Neuron (in vitro differentiated cells): ENCODE measurements around the gene FOXJ1.
"Not testable (repeated sequence)": the region's sequence is repeated elsewhere in the genome, so short reads cannot be mapped to it uniquely, and the experiment has no call there.

Experiments used
- H2AFZ ChIP-seq: one replicate; pipeline ENCODE4 v1.6.1; 2013; ENCODE audit warnings: low read depth, mild to moderate bottlenecking, inconsistent platforms, low read length, moderate library complexity
- H3K27me3 ChIP-seq: one replicate; pipeline ENCODE4 v1.6.1; 2013; ENCODE audit warnings: low read length; ENCODE audit not compliant: insufficient read depth
- H3K36me3 ChIP-seq: one replicate; pipeline ENCODE4 v1.6.1; 2013; ENCODE audit warnings: low read length; ENCODE audit not compliant: insufficient read depth
- H3K4me1 ChIP-seq: one replicate; pipeline ENCODE4 v1.6.1; 2013; ENCODE audit warnings: low read length; ENCODE audit not compliant: insufficient read depth
- H3K4me3 ChIP-seq: 2 replicates; pipeline ENCODE4 v1.5.1; 2013; ENCODE audit warnings: mild to moderate bottlenecking, low read length, moderate library complexity
- H3K9me3 ChIP-seq: one replicate; pipeline ENCODE4 v1.6.1; 2013; ENCODE audit warnings: low read length

Gene FOXJ1, protein sequence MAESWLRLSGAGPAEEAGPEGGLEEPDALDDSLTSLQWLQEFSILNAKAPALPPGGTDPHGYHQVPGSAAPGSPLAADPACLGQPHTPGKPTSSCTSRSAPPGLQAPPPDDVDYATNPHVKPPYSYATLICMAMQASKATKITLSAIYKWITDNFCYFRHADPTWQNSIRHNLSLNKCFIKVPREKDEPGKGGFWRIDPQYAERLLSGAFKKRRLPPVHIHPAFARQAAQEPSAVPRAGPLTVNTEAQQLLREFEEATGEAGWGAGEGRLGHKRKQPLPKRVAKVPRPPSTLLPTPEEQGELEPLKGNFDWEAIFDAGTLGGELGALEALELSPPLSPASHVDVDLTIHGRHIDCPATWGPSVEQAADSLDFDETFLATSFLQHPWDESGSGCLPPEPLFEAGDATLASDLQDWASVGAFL

DNA sequence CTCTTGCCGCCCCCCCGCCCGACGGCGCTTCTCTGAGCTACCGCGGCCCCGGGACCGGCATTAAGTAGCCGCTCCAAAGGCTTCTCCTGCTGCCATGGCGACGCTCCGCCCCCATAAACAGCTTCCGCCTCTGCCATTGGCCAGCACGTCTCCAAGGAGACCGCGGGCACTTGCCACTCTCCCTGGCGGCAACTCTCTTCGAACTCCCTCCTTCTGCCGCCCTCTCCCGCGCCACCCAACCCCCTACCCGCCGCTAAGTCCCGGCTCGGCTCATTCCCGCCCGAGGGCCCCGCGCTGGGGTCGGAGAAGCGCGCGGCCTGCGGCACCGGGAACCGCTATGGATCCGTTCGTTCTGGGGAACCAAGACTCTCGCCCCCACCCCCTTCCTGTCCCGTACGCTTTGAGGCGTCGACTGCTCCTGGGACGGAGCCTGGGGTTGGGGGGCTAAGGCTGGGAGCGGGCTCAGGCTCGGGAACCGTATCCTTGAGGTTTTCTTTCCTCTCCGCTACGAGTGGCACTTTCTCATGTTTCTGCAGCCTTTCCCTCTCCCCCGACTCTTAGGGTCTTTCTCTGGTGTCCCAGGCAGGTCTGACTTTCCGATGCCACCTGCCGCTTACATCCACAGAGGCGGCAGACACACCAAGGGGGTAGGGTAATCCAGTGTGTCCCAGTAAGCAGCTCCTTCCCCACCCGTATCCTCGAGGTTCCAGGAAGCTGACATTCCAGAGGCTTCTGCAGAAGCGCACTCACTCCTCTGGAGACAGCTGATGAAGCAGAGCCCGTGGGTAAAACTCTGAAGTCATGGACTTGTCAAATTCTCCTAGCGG is at the start of gene FOXJ1:
TSS of gene FOXJ1 (minus strand) at position 34 of the 827 bp plus-strand sequence. CDS start 850 bp downstream, outside the sequence.
- no peaks in the 10 kb centered on the region for H3K27me3 ChIP-seq
- peaks cover 9% of the 10 kb centered on the region for H3K36me3 ChIP-seq
- H3K4me3 ChIP-seq: peak within 1 kb of the TSS; percentile 48
- H3K4me1 ChIP-seq: peaks cover 65% of the 10 kb centered on the region
- no peak within 1 kb of the TSS for H2AFZ ChIP-seq
- H3K9me3 ChIP-seq: no peaks in the 10 kb centered on the region

DNA sequence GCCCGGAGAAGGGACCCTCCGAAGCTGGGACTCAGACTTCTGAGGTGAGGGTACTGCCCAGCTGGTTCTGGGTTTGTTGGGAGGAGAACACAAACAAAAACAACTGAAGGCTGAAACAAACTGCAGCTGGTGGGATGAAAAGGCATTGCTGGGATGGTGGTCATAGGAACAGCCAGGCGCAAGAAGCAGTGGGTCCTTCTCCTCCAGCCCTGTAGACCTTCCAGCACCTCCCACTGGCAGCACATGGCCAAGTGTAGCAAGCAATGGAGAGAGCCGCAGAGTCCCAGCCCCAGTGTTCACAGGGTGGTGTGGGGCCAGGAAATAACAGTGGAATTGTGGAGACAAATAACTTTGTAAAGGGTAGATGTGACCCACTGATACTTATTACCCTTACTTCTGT is 48.7 kb upstream of the FOXJ1 start:
- H3K36me3 ChIP-seq: no peaks in the 10 kb centered on the region
- H2AFZ ChIP-seq: no peak overlapping the region
- H3K4me3 ChIP-seq: no peak overlapping the region
- H3K4me1 ChIP-seq: peaks cover 28% of the 10 kb centered on the region
- no peaks in the 10 kb centered on the region for H3K27me3 ChIP-seq
- H3K9me3 ChIP-seq: no peaks in the 10 kb centered on the region

DNA sequence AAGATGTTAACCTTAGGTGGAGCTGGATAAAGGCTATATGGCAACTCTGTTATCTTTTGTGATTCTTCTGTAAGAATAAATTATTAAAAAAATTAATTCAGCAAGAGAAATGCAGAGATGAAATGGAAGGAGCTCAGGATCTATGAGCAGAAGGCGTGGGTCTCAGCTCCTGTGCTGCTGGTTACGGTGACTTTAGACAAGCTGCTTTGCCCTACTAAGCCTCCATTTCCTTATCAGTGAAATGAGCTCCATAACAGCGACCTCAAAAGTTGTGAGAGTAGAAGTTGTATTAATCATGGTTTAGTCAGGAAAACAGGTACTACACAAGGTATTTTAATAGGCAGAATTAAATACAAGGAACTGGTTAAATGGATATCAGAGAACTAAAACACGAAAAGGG is 48.2 kb upstream of the FOXJ1 start:
- Histone ChIP-seq H2AFZ (no peak overlapping the region), H3K27me3 (no peaks in the 10 kb centered on the region), H3K9me3 (no peaks in the 10 kb centered on the region), H3K4me1 (peaks cover 28% of the 10 kb centered on the region), H3K36me3 (no peaks in the 10 kb centered on the region), H3K4me3 (no peak overlapping the region)

DNA sequence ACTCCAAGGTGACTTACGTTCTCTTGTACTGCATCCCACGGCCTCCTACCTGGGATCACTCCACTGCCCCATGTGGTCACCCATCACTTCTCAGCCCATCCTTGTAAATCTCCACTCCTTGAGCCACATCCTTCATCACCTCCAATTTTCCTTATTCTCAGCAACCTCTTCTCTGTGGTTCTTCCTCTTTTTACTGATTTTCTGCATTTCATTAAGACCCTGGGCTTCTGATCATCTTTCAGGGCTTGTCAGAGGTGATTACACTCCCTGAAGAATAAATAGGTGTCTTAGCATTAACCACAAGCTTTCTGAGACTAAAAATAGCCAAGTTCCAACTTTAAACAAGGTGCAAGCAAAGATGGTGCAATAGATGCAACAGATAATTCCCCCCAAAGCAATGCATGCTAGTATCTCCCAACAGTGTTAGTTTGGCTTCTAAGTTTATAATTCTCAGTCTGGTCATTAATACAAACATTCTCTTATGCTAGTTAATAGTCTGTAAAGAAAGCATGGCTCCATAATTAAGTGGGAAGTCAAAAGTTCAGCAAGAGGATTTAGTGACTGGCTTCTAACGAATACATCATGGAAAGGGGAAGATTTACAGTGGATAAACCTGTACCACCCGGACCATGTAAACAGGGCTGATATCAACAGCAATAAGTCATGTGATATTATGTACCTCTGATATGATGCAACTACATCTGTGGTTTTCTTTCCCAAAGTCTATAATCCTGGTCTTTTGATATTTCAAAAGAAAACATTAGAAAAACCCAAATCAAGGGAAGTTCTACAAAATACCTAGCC is 47.4 kb upstream of the FOXJ1 start:
- H3K9me3 ChIP-seq: no peaks in the 10 kb centered on the region
- no peaks in the 10 kb centered on the region for H3K36me3 ChIP-seq
- H3K27me3 ChIP-seq: no peaks in the 10 kb centered on the region
- H2AFZ ChIP-seq: no peak overlapping the region
- peaks cover 19% of the 10 kb centered on the region for H3K4me1 ChIP-seq
- no peak overlapping the region for H3K4me3 ChIP-seq

DNA sequence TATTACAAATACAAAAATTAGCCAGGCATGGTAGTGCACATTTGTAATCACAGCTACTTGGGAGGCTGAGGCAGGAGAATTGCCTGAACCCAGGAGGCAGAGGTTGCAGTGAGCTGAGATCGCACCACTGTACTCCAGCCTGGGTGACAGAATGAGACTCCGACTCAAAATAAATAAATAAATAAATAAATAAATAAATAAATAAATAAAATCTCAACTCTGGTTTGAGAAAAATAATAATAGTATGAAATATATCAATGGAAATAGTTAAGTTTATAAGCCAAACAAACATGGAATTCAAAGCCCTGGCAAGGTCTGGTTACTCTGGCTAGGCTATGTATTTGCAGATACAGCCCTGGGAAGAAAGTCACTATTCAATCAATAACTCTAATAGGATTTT is 45.7 kb upstream of the FOXJ1 start:
- not testable (repeated sequence) for H3K4me3 ChIP-seq, H3K27me3 ChIP-seq, H3K4me1 ChIP-seq, H3K36me3 ChIP-seq, H3K9me3 ChIP-seq, H2AFZ ChIP-seq

DNA sequence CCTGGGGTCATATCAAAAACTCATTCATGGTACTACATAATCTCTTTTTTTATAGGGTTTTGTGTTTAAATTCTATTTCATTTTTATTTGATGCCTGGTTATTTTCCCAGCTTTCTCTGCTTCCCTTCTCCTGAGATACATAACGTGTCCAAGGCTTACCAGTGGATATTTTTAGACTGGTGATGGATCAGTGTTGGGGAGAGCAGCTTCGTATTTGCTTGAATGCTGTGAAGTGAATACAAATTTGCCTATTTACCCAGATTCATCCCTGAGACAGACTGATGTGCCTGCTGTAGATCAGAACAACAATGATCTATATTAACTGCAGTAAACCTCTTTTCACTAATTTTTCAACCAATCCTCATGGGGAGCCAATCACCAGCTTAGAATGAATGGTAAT is 43.2 kb upstream of the FOXJ1 start:
- peaks cover 3% of the 10 kb centered on the region for H3K4me1 ChIP-seq
- no peak overlapping the region for H3K4me3 ChIP-seq
- no peak overlapping the region for H2AFZ ChIP-seq
- no peaks in the 10 kb centered on the region for H3K36me3 ChIP-seq
- no peaks in the 10 kb centered on the region for H3K27me3 ChIP-seq
- H3K9me3 ChIP-seq: no peaks in the 10 kb centered on the region

DNA sequence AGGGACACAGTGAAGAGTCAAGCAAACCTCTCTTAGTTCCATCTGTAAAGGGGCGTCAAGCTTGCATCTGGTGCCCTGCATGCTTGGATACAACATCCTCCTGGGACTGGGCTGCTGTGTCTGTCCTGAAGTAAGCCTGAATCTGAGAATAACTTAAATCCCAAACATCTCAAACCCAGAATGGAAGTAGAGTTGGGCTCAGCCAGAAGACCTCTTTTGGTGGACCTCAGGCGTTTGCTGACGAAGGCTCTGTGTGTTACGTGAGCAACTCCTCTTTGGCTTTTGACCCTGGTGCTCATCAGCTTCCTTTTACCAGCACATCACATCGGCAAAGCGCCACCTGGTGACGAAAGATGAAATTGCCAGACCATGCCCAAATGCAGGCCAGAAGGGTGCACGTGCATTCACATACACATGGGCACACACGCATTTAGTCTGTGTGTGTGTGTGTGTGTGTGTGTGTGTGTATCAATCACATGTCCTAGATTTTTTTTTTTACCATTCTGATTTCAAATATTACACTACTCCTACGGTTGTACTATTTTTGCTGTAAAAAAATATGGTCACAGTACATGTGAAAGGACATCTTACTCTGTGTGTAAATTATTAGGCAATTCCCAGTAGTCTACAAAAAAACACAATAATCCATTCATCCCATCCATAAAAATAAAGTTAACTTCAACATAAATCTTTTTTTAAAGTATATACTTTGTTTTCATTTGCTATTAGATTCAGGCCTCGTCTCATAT is 41.1 kb upstream of the FOXJ1 start:
- H3K4me3 ChIP-seq: no peak overlapping the region
- H3K4me1 ChIP-seq: peaks cover 3% of the 10 kb centered on the region
- H2AFZ ChIP-seq: no peak overlapping the region
- H3K27me3 ChIP-seq: no peaks in the 10 kb centered on the region
- H3K9me3 ChIP-seq: no peaks in the 10 kb centered on the region
- no peaks in the 10 kb centered on the region for H3K36me3 ChIP-seq

DNA sequence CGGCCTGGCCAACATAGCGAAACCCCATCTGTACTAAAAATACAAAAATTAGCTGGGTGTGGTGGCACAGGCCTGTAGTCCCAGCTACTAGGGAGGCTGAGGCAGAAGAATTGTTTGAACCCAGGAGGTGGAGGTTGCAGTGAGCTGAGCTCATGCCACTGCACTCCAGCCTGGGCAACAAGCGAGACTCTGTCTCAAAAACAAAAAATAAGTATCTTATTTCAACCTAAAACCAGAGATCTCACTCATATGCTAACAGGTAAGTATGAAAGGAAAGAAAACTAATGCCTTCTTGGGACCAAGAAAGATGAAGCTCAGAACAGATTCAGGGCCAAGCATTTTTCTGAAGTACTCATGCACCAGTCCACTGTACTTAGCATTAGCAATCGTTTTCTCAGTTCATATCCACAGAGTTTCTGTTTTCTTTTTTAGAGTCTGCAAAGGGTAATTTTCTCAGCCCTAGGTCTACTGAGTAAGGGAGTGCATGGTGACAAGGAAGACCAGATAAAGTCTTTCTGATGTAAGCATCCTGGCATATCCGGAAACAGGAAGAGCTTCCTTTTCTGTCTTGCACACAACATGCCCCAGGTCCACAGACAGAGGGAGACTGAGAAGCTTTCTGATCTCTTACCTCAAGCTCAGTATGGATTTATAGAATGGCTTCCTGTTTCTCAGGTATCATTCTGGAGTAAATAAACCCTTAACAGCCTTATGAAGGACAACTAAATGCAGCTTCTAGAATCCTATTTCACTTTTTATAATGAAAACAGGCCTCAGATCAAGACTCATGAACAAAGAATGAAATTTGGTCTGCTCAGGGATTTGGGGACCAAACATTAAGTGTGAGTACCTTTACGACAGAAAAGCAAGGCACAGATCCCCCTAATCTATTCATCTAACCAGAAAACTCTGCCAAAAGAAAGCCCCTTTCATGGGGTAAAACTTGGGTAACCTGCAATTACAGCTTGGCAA is 38.7 kb upstream of the FOXJ1 start:
- Histone ChIP-seq H2AFZ (no peak overlapping the region), H3K36me3 (no peaks in the 10 kb centered on the region), H3K4me3 (no peak overlapping the region), H3K4me1 (peaks cover 3% of the 10 kb centered on the region), H3K27me3 (no peaks in the 10 kb centered on the region), H3K9me3 (no peaks in the 10 kb centered on the region)

DNA sequence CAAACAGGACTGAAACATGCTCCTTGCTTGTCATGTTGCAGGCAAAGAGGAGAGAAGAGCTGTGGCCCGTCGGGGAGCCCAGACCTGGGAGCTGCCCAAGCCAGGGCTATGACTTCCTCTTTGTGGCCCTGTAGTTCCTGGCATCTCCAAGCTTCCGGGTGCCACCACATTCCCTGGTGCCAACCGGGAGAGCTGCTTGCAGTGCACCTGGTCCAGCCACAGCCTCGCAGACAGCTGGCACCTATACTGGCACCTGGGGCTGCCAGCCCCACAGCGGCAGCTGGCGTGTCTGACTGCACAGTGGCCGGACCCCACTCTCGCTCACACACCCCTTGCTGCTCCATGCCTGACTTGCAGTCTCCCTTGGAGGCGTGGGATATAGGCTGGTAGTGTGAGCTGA is 37.1 kb upstream of the FOXJ1 start:
- Histone ChIP-seq H3K4me3 (no peak overlapping the region), H3K9me3 (no peaks in the 10 kb centered on the region), H3K27me3 (no peaks in the 10 kb centered on the region), H3K4me1 (peaks cover 3% of the 10 kb centered on the region), H2AFZ (no peak overlapping the region), H3K36me3 (peaks cover 2% of the 10 kb centered on the region)

DNA sequence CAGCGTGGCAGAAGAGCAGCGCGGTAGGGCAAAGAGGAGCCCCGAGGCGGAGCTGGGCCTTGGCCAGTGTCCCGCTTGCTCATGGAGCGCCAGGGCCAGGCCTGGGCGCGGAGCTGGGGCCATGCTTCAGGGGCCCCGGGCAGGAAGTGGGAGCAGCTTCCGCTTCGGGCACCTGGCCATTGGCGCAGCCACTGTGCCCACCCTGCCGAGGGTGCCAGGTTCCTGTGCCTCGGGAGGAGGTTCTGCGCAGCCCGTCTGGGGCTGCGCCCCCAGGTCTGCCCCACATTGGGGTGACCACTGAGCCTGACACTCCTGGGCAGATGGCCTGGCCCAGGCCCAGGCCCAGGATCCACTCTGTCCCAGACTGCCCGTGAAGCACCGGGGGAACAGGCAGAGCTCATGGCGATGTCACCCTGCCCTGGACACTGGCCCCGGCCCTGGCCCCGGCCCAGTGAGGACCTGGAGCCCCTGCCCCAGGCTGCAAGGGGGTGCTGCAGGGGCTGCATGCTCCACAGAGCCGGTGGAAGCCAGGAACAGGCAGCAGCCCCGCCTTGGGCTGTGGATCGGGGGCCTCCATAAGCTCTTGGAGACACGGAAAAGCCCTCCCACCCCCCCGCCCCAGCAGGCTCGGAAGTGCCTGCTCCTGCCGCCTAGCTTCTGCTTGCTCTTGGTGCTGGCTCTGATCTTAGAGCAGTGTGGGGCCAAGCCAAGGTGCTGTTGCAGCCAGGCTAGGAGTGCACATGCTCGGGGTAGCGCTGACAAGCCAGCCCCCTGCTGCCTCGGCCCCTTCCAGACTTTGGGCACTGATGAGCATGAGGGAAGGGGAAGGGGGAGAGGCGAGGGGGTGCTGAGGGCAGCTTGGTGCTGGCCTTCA is 35.9 kb upstream of the FOXJ1 start:
- Histone ChIP-seq H3K36me3 (peaks cover 2% of the 10 kb centered on the region), H3K4me1 (peaks cover 1% of the 10 kb centered on the region), H2AFZ (no peak overlapping the region), H3K27me3 (no peaks in the 10 kb centered on the region), H3K9me3 (no peaks in the 10 kb centered on the region), H3K4me3 (no peak overlapping the region)

DNA sequence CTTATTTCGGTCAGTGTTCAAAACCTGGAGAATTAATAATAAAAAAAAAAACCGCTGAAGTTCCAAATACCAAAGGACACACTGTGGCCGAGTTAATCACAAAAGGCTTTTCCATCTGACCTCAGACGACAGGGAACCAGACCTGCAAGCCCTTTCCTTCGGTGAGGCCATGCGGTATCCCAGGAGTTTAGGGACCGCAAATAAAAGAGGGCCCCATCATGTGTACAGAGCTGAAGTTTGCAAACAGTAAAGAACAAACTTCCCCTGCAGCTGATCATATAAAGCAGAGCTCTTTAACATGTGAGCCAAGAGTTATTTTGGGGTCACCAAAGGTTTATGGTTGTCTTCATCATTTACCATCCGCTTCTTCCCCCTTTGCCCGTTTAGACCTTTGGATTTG is 33.0 kb upstream of the FOXJ1 start:
- H3K4me3 ChIP-seq: no peak overlapping the region
- no peaks in the 10 kb centered on the region for H3K27me3 ChIP-seq
- no peak overlapping the region for H2AFZ ChIP-seq
- H3K4me1 ChIP-seq: no peaks in the 10 kb centered on the region
- peaks cover 2% of the 10 kb centered on the region for H3K36me3 ChIP-seq
- H3K9me3 ChIP-seq: no peaks in the 10 kb centered on the region
